GM21737 (cell line): ENCODE results near the gene VIPR2.

Experiments used
- ATAC-seq: cut with Tn5 transposase; IDR thresholded peaks from one replicate; pipeline ENCODE4 v1.9.1; 2021; ENCODE audit warnings: mild to moderate bottlenecking, moderate library complexity; ENCODE audit not compliant: unreplicated experiment

The VIPR2 gene

DNA sequence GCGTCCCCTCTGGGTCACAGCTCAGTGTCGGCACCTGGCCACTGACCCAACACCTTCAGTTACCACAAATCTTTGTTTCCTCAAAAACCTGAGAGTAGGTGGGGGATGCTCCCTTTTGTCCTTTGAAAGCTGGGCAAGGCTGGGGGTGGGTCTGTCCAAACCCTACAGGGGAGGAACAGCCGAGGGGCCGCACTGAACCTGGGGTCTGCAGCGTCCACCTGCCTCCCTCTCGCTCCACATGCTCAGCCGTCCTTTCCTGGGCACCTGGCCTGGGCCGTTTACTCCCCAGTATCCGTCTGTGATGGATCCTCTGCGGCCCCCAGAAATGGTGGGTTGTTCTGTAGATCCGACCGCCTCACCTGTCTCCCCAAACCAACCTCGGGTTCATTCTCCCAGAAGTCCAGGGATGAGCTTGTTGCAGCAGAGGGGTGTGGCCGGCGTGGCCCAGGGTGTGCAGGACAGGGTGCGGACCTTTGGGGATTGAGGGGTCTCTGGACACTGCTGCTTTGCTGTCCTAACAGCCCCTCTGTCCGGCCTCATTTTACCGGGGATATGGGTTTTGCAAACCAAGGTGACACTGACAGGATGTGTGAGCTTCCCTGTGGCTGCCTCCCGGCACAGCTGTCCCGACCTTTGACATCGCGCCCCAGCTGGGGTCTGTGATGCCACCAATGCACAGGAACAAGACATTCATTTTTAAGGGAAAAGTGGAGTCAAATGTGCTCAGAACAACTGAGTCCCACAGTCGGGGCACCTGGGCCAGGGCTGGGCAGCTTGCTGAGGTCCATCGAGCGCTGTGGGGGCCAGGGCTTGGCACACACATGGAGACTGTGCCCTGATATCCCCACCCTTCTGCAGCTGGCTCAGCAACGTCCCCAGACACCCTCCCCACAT, 115.9 kb downstream of the VIPR2 start:
- no peak for ATAC-seq

DNA sequence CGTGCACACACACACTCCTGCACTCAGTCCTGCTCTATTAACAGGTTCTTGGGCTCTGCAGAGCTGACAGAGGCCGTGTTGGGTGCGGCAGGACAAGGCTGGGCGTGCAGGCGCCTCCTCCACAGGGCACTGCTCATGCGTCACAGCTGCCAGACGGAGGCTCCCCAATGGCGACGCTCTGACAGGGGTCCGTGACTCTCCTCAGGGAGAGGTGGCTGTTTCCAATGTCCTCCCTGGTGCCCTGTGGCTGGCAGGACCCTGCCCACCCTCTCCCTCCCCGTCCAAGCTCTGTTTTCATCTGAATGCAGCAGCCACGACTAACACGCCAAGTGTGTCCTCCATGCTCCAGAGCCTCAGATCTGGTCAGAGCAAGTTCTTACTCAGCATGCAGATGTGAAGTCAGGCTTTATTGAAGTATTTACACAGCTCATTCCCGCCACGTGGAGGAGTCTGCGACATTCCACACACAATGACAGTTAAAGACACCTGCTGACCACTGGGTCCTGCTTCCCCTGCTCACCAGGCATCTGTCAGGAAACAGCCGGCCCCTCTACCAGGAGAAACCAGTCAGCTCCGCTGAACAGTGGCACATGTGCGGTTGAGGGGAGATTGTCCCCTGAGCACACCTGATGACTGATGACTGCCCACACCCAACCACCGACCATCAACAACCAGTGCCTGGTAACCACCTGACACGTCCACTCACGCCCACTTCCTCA, 116.7 kb downstream of the VIPR2 start:
- no peak for ATAC-seq

DNA sequence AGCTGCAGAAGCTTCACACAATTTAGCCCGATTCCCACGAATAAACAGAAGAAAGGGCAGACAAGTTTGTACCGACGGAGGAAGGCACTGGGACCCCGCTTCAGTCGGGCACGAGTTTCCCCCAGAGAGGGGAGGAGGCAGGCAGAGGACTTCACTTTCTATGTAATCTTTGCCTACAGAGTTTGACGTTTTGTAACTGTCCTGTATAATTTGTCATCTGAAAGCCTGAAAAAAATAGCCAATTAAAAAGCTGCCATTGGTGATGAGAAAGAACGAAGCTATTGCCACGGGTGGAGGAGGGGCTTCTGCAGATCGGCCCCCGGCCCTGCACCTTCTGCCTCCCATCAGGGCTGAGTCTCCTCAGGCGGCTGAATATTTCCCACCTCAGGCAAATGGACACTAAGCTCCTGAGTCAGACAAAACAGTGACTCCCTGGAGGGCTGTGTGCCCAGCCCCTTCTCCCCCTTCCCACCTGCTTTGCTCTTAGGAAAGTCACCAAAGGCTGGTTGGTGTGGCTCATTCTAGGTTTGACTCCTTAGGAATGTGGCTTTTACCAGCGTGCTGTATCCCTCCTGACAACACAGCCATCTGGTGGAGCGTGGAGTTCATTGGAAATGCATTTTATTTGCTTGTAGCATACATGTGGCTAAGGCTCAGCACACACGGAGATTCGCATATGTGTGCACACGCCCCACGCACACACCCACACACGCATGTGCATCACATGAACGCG, 117.4 kb downstream of the VIPR2 start:
- no peak for ATAC-seq

DNA sequence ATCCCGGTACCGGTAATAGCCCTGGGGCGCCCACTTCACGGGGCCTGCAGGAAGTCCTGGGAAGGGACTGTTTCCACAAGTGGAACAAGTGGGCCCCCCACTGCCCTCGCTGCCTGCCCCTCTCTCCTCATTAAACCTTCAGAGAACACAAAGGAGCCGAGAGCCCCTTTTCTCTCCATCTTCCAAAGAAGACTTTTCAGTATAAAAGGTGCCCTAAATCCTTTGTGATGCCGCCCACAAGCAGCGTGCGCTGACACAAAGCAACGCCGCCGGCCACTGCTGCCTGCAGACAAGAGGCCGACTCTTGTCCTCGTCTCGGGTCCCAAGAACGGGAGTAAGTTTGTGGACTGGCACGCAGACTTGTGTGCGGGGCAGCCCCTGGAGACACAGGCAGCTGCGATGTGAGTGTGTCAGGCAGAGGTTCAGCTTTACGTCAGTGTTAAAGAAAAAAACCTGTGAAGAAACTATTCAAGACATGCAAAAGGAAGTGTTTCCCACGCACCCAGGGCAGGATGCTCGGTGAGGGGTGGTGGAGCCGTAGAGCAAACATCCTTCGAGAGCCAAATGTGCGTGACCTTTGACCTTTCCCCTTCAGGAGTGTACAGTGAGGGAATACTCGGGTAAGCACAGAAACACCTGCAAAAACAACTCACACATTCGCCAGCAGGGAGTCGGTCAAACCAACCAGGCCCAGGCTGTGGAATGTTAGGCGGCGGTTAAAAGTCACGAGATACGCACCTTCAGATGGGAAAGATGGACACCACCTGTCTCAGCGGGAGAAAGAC, 118.2 kb downstream of the VIPR2 start:
- no peak for ATAC-seq

GRCh38 chr7:159025161-159025779, 119.4 kb downstream of the VIPR2 start:
- no peak for ATAC-seq

GRCh38 chr7:159024280-159024951, 120.3 kb downstream of the VIPR2 start:
- no peak for ATAC-seq

- ATAC-seq, result no peak
Measured at GRCh38 chr7:159023746-159024145, 120.9 kb downstream of the VIPR2 start.

GRCh38 chr7:159023206-159023605, 121.5 kb downstream of the VIPR2 start:
- no peak for ATAC-seq

GRCh38 chr7:159022238-159022993, 122.3 kb downstream of the VIPR2 start:
- ATAC-seq, result no peak

DNA sequence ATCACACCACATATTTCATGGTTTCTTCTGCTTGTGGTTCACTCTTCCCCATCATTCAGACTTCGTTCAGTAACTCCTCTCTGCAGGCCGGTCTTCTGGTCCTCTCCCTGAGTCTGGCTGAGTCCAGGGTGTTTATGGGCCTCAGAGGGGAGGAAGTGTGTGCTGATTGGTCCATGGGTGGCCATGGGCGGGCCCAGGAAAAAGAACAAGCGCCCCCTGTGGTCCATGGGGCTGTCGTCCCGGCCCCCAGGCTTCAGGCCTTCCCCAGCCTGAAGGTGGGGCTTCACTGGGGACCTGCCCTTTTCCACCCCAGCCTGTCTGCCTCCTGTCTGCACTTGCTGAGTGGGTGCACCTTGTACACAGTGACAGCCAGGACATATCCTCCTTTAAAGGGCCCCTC, 123.7 kb downstream of the VIPR2 start:
- ATAC-seq, result no peak

DNA sequence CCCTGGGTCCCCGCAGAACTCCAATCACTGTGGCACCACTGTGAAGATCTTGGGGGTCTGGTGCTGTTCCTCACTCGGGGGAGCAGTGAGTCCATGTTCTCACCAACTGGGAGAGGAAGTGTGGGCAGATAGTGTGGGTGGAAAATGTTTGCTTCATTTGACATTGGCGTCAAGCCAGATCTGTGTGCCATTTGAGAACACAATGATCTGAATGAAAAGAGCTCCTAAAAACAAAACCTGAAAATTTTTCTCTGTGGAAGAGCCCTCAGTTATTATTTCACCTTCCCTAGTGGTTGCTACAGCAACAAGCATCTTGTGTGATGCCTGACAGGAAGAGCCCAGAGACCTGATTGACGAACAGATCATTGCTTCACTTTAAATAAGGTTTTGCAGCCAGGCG, 125.6 kb downstream of the VIPR2 start:
- no peak for ATAC-seq

DNA sequence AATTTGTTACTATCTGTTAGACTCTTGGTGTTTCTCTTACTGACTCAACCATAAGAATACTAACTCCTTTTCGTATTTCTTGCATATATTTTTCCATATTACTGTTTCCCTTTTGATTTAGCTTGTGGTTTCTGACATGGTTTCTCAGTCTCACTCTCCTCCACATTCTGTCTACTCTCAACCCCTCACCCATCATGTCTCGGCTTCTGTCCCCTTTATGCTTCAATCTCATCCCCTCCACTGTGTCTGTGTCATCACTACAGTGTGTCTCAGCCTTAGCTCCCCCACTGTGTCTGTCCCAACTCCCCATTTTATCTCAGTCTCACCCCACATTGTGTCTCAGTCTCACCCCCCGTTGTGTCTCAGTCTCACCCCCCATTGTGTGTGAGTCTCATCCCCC, 126.9 kb downstream of the VIPR2 start:
- no peak for ATAC-seq

GRCh38 chr7:159017210-159017609, 127.5 kb downstream of the VIPR2 start:
- no peak for ATAC-seq

DNA sequence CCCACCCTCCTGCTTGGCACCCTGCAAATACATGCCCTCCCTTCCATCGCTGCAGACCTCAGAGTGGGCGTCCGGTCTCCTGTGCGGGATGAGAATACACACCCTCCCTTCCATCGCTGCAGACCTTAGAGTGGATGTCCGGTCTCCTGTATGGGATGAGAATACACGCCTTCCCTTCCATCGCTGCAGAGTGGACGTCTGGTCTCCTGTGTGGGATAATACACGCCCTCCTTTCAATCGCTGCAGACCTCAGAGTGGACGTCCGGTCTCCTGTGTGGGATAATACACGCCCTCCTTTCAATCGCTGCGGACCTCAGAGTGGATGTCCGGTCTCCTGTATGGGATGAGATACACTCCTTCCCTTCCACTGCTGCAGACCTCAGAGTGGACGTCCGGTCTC, 128.1 kb downstream of the VIPR2 start:
- no peak for ATAC-seq

DNA sequence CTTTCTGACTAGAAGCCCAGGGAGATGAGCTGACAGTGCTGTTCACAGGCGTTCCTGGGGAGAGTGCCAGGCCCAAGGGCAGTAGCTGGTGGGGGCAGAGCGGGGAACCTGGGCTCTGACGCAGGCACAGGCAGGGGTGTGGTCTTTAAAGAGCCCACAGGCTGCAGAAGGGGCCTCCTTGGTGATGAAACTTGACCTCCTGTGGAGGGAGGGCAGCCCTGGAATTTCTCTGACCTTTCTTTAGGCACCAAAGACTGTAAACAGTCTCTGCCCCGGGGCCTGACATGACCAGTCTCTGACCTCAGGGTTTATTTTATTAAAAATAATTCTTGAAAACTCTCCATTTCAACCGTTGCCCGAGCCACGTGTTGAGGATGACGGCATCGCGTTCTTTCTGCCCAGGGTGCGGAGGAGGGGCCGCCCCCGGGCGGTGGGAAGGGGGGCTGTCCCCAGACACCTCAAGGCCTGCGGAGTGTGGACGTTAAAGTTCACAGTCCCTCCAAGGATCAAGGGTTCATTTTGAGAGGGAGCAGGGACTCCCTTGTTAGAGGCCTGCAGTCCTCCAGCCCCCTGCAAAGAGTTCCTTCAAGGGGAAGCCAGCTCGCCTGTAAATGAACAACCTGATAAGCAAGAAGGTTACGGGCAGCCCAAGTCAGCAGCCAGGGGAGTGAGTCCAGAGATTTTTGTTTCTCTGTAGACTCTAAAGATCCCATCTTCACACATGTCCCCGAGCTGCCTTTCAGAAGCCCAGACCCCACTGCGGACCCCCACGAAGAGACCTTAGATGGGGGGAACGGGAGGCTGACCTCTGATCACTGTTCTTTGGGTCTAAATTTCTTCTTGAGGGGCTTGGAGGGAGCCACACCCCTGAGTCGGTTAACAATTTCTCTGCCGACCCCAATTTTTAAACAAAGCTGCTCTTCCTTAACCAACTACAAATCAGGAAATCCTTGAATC, 128.9 kb downstream of the VIPR2 start:
- ATAC-seq, result no peak

DNA sequence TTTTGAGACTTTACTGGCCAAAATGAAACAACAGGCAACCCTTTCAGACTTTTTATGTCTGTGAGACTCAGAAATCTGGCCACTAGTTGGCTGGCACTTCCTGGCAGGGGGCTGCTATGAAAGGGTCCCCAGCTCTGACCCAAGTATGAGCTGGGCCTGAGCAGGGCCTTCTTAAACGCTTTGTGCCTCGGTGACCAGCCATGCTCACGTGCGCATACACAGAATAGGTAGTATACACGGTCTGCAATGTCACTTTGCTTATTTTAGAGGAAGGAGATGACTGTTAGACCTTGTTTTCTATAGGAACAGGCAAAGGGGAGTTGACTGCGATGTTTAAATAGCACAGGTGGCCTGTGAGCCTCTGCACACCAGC, 129.6 kb downstream of the VIPR2 start:
- ATAC-seq, result no peak

- ATAC-seq, result no peak
Measured at GRCh38 chr7:159014297-159015062, 130.2 kb downstream of the VIPR2 start.
